ENCODE results near the gene SLC66A2.
"Not testable (repeated sequence)": the region's sequence is repeated elsewhere in the genome, so short reads cannot be mapped to it uniquely, and the experiment has no call there.

SLC66A2 gene

GRCh38 chr18:79951545-79952455, at the start of gene SLC66A2:
SLC66A2 (minus strand) TSS chr18:79951653; CDS start chr18:79950926, 727 bp downstream.
- DNase-seq, result peak; percentile 88

GRCh38 chr18:80000877-80001276, 49.4 kb upstream of the SLC66A2 start:
- no peak for DNase-seq

GRCh38 chr18:79999701-80000100, 48.2 kb upstream of the SLC66A2 start:
- DNase-seq, result not testable (repeated sequence)

- no peak for DNase-seq
These were observed 40.0 kb upstream of the SLC66A2 start for GRCh38 chr18:79991494-79991893.

GRCh38 chr18:79989195-79989497, 37.7 kb upstream of the SLC66A2 start:
- no peak for DNase-seq

- peak; percentile 80 for DNase-seq
These were observed 37.2 kb upstream of the SLC66A2 start, which contains the start of gene TXNL4A for GRCh38 chr18:79988451-79989194. TXNL4A (minus strand) TSS chr18:79988563; CDS start chr18:79988392, 171 bp downstream.

- peak; percentile 57 for DNase-seq
These were observed 36.6 kb upstream of the SLC66A2 start for GRCh38 chr18:79988071-79988450.

- DNase-seq, result no peak
These were observed 36.1 kb upstream of the SLC66A2 start for GRCh38 chr18:79987566-79987965.

- DNase-seq, result no peak
These were observed 35.3 kb upstream of the SLC66A2 start for GRCh38 chr18:79986726-79987125.

- DNase-seq, result no peak
These were observed 33.7 kb upstream of the SLC66A2 start for GRCh38 chr18:79985172-79985571.

- no peak for DNase-seq
These were observed 32.3 kb upstream of the SLC66A2 start for GRCh38 chr18:79983793-79984192.

GRCh38 chr18:79983253-79983652, 31.8 kb upstream of the SLC66A2 start:
- DNase-seq, result no peak

- DNase-seq, result no peak
These were observed 31.3 kb upstream of the SLC66A2 start for GRCh38 chr18:79982736-79983135.

- DNase-seq, result no peak
These were observed 29.1 kb upstream of the SLC66A2 start for GRCh38 chr18:79980585-79980984.

GRCh38 chr18:79979843-79980242, 28.4 kb upstream of the SLC66A2 start:
- DNase-seq, result no peak

- no peak for DNase-seq
These were observed 24.7 kb upstream of the SLC66A2 start for GRCh38 chr18:79975985-79976680.

- DNase-seq, result no peak
These were observed 23.6 kb upstream of the SLC66A2 start for GRCh38 chr18:79975043-79975442.

- no peak for DNase-seq
These were observed 22.7 kb upstream of the SLC66A2 start for GRCh38 chr18:79974025-79974654.

GRCh38 chr18:79973517-79973916, 22.1 kb upstream of the SLC66A2 start:
- no peak for DNase-seq

- DNase-seq, result no peak
These were observed 21.3 kb upstream of the SLC66A2 start for GRCh38 chr18:79972720-79973119.

- DNase-seq, result no peak
These were observed 20.5 kb upstream of the SLC66A2 start for GRCh38 chr18:79971986-79972385.

- DNase-seq, result no peak
These were observed 19.9 kb upstream of the SLC66A2 start for GRCh38 chr18:79971211-79971952.
